PFSK-1 (cell line): ENCODE measurements around the gene ATRN.

Source experiments
- FOXP2 ChIP-seq: optimal IDR thresholded peaks from 2 replicates; pipeline ENCODE3; 2011; ENCODE audit warnings: borderline replicate concordance, control low read depth, inconsistent platforms; ENCODE audit not compliant: insufficient read depth; ENCODE audit errors: extremely low read length, extremely low read depth
- POLR2AphosphoS5 ChIP-seq: IDR thresholded peaks from 2 replicates; pipeline ENCODE4 v1.6.1; 2012; ENCODE audit warnings: low read depth, mild to moderate bottlenecking, control low read depth, low read length, moderate library complexity
- SIN3A ChIP-seq: IDR thresholded peaks from 2 replicates; pipeline ENCODE4 v1.6.1; 2012; ENCODE audit warnings: mild to moderate bottlenecking, low read length, moderate library complexity, borderline replicate concordance; ENCODE audit not compliant: insufficient read depth
- TAF1 ChIP-seq: IDR thresholded peaks from 2 replicates; pipeline ENCODE4 v1.6.1; 2012; ENCODE audit warnings: low read length, control low read depth, borderline replicate concordance; ENCODE audit not compliant: insufficient read depth
- TF ChIP-seq, protein P1 (sequence below), 2 experiments: IDR thresholded peaks; 2 replicates each; pipeline versions ENCODE4 v1.6.1 to v1.8.0; 2011 to 2012; ENCODE audit warnings: low read depth in 2 of 2, low read length in 2 of 2, control low read depth in 1 of 2, inconsistent platforms in 1 of 2, mild to moderate bottlenecking in 1 of 2, moderate library complexity in 1 of 2; ENCODE audit not compliant: insufficient read depth in 1 of 2

ATRN gene

DNA sequence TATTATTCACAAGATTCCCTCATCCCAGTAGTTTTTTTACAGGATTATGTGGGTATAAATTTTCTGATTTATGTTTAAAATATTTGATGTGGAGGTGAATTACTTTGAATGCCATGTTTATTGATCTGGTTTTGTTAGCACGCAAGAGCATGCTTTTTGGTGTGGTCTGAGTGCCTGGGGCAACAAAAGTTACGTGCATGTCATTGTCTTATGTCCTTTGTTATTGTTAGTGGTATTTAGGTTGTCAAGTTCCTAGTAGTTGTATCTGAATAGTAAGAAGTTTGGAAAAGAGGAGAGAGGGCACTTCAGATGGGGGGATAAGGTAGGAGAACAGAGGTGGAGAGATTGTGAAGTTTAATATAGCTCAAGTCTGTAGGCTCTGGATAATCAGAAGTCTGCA is 95.0 kb downstream of the ATRN start:
- no peak for TF ChIP-seq FOXP2
- TF ChIP-seq SIN3A = no peak
- TF ChIP-seq, protein P1, sequence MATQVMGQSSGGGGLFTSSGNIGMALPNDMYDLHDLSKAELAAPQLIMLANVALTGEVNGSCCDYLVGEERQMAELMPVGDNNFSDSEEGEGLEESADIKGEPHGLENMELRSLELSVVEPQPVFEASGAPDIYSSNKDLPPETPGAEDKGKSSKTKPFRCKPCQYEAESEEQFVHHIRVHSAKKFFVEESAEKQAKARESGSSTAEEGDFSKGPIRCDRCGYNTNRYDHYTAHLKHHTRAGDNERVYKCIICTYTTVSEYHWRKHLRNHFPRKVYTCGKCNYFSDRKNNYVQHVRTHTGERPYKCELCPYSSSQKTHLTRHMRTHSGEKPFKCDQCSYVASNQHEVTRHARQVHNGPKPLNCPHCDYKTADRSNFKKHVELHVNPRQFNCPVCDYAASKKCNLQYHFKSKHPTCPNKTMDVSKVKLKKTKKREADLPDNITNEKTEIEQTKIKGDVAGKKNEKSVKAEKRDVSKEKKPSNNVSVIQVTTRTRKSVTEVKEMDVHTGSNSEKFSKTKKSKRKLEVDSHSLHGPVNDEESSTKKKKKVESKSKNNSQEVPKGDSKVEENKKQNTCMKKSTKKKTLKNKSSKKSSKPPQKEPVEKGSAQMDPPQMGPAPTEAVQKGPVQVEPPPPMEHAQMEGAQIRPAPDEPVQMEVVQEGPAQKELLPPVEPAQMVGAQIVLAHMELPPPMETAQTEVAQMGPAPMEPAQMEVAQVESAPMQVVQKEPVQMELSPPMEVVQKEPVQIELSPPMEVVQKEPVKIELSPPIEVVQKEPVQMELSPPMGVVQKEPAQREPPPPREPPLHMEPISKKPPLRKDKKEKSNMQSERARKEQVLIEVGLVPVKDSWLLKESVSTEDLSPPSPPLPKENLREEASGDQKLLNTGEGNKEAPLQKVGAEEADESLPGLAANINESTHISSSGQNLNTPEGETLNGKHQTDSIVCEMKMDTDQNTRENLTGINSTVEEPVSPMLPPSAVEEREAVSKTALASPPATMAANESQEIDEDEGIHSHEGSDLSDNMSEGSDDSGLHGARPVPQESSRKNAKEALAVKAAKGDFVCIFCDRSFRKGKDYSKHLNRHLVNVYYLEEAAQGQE (IDR thresholded peaks at IDR 0.05; ENCODE audit: insufficient read depth in 1 of 2, low read depth in 2 of 2, low read length in 2 of 2) = no peak

DNA sequence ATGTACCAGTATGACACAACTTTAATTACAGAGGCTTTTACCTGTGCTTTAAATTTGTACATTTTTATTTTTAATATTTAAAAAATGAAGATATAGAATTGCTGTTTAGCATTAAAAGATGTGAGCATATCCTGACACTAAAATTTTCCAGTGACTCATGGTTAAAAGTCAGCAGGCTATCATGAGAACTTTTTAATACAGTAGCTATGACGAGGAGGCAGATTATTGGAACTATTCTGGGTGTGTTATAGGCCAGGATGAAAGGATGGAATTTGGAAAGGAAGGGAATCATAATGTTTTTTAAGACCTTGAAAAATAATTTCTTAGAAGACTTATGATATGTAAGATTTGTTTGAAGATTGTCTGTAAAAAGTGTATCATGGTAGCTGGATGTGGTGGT is 101.3 kb downstream of the ATRN start:
- no peak for TF ChIP-seq TAF1
- TF ChIP-seq SIN3A = no peak

DNA sequence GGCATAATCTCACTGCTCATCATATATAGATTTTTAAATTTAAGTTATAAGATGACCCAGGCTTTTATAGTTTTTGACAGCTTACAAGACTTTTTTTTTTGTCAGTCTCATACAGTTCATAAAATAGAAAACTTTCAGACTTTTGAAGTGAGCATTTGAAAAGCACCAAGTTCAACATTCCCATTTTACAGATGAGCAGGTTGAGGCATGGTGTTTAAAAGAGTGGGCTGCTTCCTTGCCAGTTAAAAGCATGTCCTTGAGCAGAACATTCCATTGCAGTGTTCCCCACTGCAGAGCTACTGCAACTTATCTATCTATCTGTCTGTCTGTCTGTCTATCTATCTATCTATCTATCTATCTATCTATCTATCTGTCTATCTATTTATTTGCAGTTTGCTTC is 105.5 kb downstream of the ATRN start:
- TF ChIP-seq, protein P1 (IDR thresholded peaks at IDR 0.05; ENCODE audit: insufficient read depth in 1 of 2, low read depth in 2 of 2, low read length in 2 of 2) = no peak
- TF ChIP-seq TAF1 = no peak
- TF ChIP-seq SIN3A = no peak

DNA sequence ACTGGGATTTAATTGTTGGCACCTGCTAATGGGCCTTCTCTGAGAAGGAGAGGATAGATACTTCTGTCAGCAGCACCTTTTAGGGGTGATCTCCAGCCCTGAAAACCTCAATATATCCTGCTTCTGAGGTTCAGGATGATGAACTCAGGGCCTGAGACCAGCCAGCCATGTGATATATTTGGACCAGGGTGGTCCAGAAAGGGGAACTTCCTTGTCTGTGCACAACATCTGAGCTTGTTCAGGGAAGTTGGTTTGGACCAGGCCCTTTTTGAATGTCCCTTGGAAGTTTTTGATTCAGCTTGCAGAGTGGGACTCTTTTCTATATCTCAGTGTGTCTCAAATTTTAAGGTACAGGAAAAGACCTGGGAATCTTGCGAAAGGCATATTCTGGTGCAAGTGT is 106.5 kb downstream of the ATRN start:
- TF ChIP-seq POLR2AphosphoS5 (no peak), FOXP2 (no peak), TAF1 (no peak), SIN3A (no peak)
- TF ChIP-seq, protein P1 (IDR thresholded peaks at IDR 0.05; ENCODE audit: insufficient read depth in 1 of 2, low read depth in 2 of 2, low read length in 2 of 2) = no peak

DNA sequence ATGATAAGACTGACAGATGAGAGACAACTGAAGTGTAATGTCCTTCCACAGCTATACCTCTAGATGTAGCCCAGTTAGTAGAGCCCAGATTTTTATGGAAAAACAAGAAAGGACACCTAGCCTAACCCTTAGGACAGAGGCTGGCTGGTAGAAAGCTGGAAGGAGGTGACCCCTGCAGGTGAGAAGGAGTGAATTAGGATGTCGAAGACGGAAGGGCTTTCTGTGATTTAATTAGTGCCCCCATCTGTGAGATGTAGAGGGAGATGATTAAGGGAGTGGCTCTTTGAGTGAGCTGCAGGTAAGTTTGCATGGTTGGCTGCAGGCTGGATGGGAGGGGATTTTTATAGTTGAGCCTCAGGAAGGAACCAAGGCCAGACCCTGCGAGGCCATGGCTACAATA is 109.6 kb downstream of the ATRN start:
- TF ChIP-seq POLR2AphosphoS5 (no peak), FOXP2 (no peak), TAF1 (no peak), SIN3A (no peak)
- TF ChIP-seq, protein P1 (IDR thresholded peaks at IDR 0.05; ENCODE audit: insufficient read depth in 1 of 2, low read depth in 2 of 2, low read length in 2 of 2) = no peak

DNA sequence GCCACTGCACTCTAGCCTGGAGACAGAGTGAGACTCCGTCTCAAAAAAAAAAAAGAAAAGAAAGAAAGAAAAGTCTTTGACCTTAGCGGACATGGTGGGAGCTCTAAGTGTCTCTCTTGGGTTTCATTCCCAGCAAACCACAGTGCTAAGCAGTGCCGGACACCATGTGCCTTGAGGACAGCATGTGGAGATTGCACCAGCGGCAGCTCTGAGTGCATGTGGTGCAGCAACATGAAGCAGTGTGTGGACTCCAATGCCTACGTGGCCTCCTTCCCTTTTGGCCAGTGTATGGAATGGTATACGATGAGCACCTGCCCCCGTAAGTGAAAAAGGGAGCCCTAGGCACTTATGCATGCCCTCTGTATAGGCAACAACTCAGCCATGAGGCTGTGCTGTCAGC is 112.9 kb downstream of the ATRN start:
- no peak for TF ChIP-seq POLR2AphosphoS5
- TF ChIP-seq SIN3A = no peak
- TF ChIP-seq, protein P1 (IDR thresholded peaks at IDR 0.05; ENCODE audit: insufficient read depth in 1 of 2, low read depth in 2 of 2, low read length in 2 of 2) = no peak
- TF ChIP-seq TAF1 = no peak
- no peak for TF ChIP-seq FOXP2
